Activated T-cell treated with anti-CD3 and anti-CD28 coated beads for 24 hours (primary cell): ENCODE measurements around the gene CDKN2AIPNL.
"Not testable (repeated sequence)": the region's sequence is repeated elsewhere in the genome, so short reads cannot be mapped to it uniquely, and the experiment has no call there.

ENCODE experiments used
- DNase-seq: peaks from one replicate; pipeline ENCODE4 v3.0.0-alpha.2; 2020; ENCODE audit warnings: low read depth

The CDKN2AIPNL gene

DNA sequence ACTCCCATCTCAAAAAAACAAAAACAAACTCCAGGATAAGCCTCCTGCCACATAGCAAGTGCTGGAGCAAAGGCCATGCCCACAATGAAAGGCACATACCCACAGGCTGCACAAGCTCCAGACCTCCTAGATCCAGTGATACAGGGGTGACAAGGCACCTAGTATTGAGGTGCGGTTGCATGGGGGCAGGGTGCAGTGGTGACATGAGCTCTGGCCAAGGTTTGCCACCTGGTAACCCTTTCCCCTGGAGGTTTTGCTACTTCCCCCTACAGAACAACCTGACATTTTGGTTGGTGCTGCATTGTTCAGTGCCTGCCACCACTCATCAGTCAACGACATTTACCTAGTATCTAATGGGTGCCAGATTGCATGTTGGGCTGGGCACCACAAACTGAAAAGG, 14.5 kb downstream of the CDKN2AIPNL start:
- no peak for DNase-seq

DNA sequence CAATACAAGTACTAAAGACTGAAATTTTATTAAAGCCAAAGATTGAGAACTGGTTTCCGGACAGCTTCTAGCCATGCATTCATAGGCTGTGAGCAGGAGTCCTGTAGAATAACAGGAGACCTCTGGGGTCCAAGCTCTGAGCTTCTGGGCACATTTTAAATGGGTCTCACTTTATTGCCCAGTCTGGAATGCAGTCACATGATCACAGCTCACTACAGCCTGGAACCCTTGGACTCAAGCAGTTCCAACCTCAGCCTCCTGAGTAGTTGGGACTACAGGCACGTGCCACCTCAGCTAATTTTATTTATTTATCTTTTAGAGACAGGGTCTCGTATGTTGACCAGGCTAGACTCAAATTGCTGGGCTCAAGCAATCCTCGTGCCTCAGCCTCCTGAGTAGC, 15.4 kb downstream of the CDKN2AIPNL start:
- no peak for DNase-seq

DNA sequence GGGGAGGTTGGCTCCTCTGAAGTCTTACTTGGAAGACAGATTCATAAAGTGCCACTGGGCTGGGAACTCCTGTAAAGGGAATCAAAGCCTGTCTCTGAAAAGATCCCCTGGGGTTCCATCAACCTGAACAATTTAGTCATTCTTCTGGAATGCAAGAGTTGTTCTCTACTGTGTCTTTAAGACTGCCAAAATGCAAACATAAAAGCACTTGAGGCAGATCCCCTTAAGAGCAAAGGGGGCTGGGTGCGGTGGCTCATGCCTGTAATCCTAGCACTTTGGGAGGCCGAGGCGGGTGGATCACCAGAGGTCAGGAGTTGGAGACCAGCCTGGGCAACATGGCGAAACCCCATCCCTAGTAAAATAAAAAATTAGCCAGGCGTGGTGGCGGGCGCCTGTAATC, 16.7 kb downstream of the CDKN2AIPNL start:
- no peak for DNase-seq

DNA sequence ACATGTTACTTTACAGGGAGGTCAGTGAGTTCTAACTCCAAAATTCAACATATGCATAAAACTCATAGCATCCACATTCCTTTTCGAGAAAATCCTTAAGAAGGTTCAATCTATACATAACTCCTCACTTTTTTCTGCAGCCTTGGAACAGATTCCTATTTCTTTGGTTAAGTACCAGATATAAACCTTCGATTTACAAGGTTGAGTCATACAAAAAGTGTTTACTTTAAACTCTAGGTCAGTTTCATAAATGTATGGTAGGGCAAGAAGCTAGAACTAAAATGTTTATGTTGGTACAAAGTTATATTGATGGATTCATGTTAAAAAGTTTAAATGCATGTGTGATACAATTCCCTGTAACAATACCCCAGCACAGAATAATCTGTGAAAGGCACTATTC, 19.4 kb downstream of the CDKN2AIPNL start:
- no peak for DNase-seq

DNA sequence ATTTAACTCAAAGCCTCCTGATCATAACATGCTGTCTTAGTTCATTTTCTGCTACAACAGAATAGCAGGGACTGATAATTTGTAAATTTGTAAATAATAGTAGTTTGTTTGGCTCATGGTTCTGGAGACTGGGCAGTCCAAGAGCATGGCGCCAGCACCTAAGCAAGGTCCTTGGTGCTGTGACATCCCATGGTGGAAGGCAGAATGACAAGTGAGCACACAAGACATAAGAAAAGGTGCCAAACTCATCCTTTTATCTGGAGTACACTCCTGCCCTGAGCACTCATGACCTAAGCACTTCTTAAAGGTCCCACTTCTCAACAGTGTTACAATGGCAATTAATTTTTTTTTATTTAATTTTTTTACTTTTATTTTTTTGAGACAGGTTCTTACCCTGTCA, 24.2 kb downstream of the CDKN2AIPNL start:
- DNase-seq = no peak

DNA sequence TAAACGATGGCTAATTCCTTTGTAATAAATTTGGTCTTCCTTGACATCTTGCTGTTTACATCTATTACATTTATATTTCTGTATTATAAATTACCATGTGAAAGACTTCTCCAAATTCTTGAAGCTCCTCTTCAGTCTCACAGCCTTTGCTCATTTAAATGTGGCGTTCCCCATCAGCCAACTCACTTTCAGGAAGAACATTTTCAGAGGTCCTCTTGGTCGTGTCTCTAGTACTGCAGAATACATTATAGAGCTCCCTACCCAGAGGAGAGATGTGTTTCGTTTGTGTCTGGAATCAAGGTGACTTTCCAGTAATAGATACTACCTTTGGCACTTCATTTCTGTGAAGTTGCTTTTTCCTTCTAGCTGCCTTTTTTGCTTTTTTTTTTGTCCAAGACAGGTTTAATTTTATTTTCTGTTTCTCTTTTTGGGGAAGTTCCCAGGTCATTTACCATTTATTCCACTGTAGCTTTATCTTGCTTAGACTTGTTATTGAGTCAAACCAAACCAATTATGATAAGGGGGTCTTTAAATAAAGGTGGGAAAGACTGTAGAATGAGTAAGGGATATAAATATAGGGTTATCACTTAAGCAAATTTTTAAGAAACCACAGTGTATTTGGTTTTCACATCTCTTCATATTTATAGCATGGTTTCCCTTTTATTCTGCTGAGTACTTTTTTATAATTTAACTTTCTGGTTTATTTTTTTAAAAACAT, 27.5 kb downstream of the CDKN2AIPNL start:
- DNase-seq = no peak

DNA sequence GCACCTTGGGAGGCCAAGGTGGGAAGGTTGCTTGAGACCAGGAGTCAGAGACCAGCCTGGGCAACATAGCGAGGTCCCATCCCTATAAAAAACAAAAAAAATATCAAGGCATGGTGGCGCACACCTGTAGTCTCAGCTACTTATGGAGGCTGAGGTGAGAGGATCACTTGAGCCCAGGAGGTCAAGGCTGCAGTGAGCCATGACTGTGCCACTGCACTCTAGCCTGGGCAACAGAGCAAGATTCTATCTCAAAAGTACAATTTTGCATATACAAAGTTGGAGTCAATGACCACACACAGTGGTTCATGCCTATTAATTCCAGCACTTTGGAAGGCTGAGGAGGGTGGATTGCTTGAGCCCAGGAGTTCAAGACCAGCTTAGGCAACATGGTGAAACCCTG, 29.5 kb downstream of the CDKN2AIPNL start:
- DNase-seq = not testable (repeated sequence)

DNA sequence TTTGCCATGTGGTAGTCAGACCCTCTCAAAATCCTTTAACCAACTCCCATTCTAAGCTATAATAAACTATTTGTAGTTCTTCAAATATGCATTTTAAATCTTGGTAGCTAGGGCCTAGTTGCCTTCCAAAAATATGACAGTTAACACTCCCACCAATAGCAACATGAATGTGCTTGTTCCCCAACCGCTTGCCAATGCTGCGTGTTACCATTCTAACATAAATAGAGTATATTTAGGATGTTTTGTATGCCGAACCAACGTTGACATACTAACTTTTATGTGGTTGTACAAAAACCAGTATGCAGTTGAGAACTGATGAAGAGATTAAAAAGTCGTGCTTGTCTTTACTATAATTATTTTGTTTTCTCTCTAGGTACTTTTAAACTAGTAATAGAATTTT, 31.3 kb downstream of the CDKN2AIPNL start:
- DNase-seq = no peak

DNA sequence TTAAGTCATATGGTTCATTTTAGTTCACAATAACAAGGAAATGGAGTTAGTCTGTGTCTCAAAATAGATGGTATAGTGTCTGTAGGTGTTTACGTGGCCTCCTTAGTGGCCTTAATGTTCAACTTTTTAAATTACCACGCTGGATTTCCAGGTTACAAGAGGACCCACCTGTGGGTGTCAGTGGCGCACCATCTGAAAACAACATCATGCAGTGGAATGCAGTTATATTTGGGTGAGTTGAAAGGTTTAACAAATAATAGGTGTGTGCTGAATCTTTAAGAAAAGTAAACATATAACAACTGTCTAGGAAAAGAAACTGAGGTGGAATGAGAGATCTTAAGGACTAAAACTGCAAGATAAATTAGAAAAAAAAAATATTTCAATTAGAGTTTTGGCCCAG, 37.4 kb downstream of the CDKN2AIPNL start:
- no peak for DNase-seq

DNA sequence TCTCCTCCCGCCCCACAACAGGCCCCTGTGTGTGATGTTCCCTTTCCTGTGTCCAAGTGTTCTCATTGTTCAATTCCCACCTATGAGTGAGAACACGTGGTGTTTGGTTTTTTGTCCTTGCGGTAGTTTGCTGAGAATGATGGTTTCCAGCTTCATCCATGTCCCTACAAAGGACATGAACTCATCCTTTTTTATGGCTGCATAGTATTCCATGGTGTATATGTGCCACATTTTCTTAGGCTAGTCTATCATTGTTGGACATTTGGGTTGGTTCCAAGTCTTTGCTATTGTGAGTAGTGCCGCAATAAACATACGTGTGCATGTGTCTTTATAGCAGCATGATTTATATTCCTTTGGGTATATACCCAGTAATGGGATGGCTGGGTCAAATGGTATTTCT, 38.0 kb downstream of the CDKN2AIPNL start:
- DNase-seq = not testable (repeated sequence)

DNA sequence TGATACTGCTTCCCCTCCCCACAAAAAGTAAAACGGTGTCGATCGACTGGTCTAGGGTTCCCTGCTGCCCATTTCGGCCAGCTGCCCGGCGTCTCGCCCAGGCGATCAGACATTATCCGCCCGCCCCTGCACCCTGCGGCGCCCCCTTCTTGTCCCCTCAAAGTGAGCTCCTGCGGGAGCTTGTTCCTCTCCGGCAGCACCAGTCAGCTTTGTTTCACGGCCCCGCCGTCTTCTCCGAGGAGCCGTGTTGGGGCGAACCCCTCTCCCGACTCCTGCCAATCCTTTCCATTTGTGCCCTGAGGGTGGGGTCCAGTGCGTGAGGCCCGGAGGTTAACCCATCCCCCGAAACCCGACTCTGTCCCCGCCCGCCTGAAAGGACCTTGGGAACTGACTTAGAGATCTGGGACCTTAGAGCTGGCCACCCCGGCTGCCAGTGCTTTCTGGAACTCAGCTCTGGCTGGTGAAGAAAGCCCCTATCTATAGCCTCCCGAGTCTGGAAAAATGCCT, 39.8 kb downstream of the CDKN2AIPNL start:
- DNase-seq = peak; percentile 19

DNA sequence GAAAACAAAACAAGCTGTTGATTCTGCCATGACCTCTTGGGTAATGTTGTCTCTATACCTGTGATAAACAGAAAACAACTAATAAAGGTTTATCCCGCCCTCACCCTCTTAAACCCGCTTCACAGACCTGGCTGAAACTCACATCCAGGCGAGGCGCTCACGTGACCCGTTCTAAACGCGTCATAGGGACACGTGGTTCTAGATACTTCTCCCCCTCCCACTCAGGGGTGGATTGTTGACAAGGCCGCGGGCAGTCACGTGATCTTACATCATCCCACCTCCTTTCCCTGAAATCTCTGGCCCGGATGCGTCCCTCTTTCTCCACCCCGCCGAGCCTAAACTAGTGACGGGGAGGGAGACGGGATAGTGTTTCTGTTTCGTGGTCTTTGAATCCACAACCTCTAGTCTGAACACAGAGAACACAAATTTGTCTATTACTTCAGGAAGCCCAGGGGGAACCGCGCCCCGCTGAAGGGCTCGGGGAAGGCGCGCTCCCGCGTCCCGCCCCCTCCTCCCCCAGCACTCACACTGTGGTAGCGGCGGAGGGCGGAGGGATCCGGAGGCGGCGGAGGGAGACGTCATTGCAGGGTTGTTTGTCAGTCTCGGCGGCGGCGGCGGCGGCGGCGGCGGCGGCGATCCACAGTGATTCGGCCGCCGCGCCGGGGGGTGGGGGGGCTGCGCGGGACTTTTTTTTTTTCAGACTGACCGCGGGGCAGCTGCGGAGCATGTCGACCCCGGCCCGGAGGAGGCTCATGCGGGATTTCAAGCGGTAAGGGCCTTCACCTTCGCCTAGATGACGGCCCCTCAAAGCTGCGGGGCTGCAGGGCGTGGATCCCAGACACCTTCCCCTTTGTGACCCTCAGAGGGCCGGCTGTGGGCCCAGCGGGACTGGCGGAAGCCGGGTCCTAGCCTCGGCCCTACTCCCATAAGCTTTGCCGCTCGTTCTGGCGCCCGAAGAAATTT, 40.5 kb downstream of the CDKN2AIPNL start, which contains the start of gene UBE2B:
UBE2B (plus strand) TSS at position 699 of the 963 bp plus-strand sequence; CDS start at position 726, 27 bp downstream.
- peak; percentile 92 for DNase-seq

DNA sequence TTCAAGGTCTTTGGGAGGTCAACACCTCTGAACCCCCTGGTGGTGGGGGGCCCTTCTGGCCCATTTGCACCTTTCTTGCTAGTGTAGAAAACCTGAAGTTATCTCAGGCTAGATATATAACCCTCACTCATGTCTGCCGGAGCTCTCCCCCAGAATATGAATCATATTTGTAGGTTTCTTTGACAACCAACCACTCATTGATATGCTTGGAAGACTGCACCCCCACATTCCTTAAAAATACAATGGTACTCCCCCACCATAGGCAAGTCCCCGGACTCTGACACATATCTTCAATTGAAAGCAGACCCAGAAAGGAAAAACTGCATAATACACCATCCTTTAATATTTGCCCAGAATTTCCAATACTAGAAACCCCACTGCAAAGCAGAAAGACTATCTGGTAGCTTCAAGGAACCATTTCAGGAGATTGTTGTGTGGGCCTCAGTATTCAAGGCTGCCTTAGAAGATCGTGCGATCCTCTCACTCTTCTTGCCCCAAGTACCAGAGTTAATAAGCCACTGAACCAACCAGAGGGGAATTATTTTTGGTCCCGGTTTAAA, 41.3 kb downstream of the CDKN2AIPNL start:
- DNase-seq = no peak

DNA sequence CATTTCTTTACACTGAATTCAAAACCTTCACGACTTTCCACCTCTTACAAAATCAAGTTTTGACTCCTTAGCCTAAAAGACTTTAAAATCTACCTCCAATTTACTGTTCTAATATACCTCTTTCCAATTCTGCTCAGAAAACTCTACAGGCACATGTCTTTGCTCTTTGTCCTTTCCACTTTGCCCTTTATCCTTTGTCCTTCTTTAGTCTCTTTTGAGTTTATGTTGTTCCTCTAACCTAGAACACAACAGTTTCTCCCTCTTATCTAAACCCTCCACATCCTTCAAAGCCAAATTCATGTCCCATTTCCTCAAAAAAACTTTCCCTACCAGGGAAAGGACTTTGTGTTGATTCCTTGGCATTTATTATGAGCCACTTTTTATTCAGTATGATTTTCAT, 46.1 kb downstream of the CDKN2AIPNL start:
- no peak for DNase-seq

DNA sequence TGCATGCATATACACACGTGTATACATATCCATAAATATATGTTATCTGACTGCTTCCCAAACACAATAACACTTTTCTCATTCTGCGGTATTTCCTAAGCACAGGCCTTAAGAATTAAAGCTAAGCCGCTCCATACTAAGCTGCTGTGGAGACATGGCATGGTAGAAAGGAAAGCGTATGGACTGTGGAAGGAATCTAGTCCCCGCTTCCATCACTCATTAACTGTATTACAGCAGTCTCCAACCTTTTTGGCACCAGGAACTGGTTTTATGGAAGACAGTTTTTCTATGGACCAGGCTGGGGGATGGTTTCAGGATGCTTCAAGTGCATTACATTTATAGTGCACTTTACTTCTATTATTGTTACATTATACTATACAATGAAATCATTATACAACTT, 56.0 kb downstream of the CDKN2AIPNL start:
- no peak for DNase-seq
